Measurements from ENCODE around the gene PDCD2.

PDCD2 gene

DNA sequence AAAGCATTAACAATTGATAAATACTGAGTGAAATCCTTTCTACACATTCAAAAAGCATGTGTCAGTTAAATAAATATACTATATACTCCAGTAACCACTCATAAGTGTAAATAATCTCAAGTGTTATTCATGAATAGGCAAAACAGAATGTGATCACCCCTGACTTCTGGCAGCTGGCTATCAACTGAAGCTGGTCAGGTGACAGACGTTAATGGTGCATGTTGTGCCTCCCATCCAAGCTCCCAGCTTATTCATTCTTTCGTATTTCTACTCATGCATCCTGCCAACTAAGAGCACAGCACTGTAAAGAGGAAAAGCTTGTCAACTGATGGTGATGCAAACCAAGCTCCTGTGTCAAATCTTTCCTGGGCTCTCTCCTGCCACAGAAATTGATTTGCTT lies 39.0 kb downstream of the PDCD2 start:
- no peak overlapping the region for H3K4me3 ChIP-seq (ENCODE audit: low read depth, low read length)
- no peak for TF ChIP-seq CTCF (IDR thresholded peaks at IDR 0.05; ENCODE audit: borderline replicate concordance, insufficient read depth, low read depth, low read length)

DNA sequence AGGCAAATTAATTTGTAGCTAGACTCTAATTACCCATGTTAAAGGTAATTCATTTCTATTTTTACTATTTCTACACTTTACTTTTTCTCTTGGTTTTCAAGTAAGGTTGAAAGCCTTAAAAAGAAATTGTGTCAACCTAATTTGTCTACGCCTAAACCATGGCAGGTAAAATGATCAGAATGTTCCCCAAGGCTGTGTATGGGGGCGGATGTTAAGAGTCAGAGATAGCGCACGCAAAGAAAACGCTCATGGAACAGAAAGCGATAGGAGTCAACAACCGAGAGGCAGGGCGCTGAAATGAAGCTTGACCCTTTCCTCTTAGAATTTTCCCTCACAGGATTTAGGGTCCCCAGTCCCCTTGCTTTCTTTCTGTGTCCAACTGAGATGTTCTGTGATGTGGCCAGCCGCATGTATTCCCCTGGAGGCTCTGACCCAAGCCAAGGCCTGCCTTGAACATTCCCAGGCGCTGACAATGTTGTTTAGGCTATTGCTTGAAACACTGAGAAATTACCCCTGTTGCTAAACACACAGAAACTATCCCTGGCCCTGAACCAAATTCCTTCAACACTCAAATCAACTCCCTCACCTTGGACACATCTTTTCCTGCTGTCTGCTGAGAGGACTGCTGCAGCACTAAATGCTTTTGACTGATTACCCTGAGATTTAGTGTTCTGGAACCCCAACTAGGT lies 42.3 kb downstream of the PDCD2 start:
- H3K4me3 ChIP-seq (ENCODE audit: low read depth, low read length) = no peak overlapping the region
- TF ChIP-seq CTCF (IDR thresholded peaks at IDR 0.05; ENCODE audit: borderline replicate concordance, insufficient read depth, low read depth, low read length) = no peak

DNA sequence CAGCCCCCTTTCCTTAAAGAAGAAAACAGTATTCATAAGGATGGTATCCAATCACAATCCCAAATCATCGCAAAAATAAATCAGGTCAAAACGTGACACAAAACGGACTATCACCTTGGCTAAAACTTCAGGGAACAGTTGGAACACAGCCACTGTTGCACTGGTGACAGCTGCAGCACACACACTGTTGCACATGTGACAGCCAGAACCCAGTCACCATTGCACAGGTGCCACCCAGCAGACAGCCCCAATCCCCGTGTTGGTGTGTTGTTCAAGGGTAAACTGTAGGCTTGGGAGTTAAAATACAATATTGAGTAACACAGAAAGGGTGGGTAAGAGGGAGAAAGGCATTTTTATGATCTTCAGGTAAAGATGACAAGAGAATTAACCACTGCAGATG lies 47.1 kb downstream of the PDCD2 start:
- no peak overlapping the region for H3K4me3 ChIP-seq (ENCODE audit: low read depth, low read length)
- no peak for TF ChIP-seq CTCF (IDR thresholded peaks at IDR 0.05; ENCODE audit: borderline replicate concordance, insufficient read depth, low read depth, low read length)

DNA sequence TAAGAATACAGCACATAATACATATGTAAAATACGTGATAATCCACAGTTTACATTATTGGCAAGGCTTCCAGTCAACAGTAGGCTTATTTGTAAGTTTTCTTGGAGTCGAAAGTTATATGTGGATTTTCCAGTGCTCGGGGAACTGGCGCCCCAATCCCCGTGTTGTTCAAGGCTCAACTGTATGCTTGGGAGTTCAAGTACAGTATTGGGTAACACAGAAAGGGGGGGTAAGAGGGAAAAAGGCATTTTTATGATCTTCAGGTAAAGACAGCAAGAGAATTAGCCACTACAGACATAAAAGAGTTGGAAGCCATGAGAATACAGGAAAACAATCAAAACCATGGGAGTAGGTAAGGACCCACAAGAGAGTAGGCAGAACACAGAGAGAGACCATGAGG lies 47.8 kb downstream of the PDCD2 start:
- no peak for TF ChIP-seq CTCF (IDR thresholded peaks at IDR 0.05; ENCODE audit: borderline replicate concordance, insufficient read depth, low read depth, low read length)

DNA sequence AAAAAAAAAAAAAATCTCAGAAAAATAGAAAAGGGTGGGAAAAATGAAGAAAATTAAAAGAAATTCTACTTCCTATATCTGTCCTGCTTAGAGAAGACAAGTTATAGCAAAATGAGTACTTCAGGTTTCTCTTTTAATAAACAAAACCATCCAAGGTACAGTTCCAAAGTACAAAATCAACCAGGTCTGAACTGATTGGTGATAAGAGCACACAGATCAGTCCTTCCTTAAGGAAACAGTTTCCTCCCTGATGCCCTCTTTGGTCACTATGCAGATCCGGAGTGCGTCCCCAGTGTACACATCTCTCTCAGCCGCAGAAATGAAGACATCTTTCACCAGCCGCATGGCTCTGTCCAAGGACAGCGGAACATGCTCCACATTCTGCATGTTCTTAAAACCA lies 49.4 kb downstream of the PDCD2 start:
- no peak for TF ChIP-seq CTCF (IDR thresholded peaks at IDR 0.05; ENCODE audit: borderline replicate concordance, insufficient read depth, low read depth, low read length)

More for the DNA sequence above, 47.8 kb downstream of the PDCD2 start:
- H3K4me3 ChIP-seq (ENCODE audit: low read depth, low read length) = no peak overlapping the region

DNA sequence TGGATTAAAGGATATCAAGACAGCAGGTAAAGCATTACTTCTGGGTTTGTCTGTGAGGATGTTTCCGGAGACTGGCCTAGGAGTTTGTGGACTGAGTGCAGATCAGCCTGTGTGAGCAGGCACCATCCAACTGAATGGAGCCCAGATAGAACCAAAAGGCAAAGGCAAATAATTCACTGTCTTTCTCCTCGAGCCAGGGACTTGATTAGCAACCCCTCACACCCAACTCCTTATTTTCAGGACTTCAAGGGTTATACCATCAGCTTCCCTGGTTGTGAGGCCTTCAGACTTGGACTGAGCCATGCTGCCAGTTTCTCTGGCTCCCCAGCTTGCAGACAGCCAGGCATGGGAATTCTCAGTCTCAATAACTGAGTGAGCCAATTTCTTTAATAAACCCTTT lies 50.6 kb downstream of the PDCD2 start:
- H3K4me3 ChIP-seq (ENCODE audit: low read depth, low read length) = no peak overlapping the region
- no peak for TF ChIP-seq CTCF (IDR thresholded peaks at IDR 0.05; ENCODE audit: borderline replicate concordance, insufficient read depth, low read depth, low read length)

More for the DNA sequence above, 49.4 kb downstream of the PDCD2 start:
- no peak overlapping the region for H3K4me3 ChIP-seq (ENCODE audit: low read depth, low read length)

- H3K4me3 ChIP-seq (ENCODE audit: low read depth, low read length) = no peak overlapping the region
- TF ChIP-seq CTCF (IDR thresholded peaks at IDR 0.05; ENCODE audit: borderline replicate concordance, insufficient read depth, low read depth, low read length) = no peak
Observed at GRCh38 chr6:170532867-170533488, 51.5 kb downstream of the PDCD2 start.

All from GM12875 (cell line).